Epithelial cell of esophagus (primary cell): ENCODE results near the gene OR13C9.
"Not testable (repeated sequence)": the region's sequence is repeated elsewhere in the genome, so short reads cannot be mapped to it uniquely, and the experiment has no call there.

Source experiments
- DNase-seq: peaks from one replicate; pipeline ENCODE4 v3.0.0; 2010; ENCODE audit warnings: low read depth
- H3K4me3 ChIP-seq: 2 replicates; pipeline ENCODE4 v1.5.1; 2011; ENCODE audit warnings: mild to moderate bottlenecking, low read length, control low read depth
- TF ChIP-seq, protein P1 (sequence below): IDR thresholded peaks from 2 replicates; pipeline ENCODE4 v1.5.1; 2011; ENCODE audit warnings: low read depth, mild to moderate bottlenecking, low read length, control low read depth, inconsistent platforms; ENCODE audit not compliant: insufficient read depth; ENCODE audit errors: missing control alignments

OR13C9 gene

GRCh38 chr9:104608336-104608735 is 9.7 kb downstream of the OR13C9 start:
- peak; percentile 2 for DNase-seq
- TF ChIP-seq, protein P1, sequence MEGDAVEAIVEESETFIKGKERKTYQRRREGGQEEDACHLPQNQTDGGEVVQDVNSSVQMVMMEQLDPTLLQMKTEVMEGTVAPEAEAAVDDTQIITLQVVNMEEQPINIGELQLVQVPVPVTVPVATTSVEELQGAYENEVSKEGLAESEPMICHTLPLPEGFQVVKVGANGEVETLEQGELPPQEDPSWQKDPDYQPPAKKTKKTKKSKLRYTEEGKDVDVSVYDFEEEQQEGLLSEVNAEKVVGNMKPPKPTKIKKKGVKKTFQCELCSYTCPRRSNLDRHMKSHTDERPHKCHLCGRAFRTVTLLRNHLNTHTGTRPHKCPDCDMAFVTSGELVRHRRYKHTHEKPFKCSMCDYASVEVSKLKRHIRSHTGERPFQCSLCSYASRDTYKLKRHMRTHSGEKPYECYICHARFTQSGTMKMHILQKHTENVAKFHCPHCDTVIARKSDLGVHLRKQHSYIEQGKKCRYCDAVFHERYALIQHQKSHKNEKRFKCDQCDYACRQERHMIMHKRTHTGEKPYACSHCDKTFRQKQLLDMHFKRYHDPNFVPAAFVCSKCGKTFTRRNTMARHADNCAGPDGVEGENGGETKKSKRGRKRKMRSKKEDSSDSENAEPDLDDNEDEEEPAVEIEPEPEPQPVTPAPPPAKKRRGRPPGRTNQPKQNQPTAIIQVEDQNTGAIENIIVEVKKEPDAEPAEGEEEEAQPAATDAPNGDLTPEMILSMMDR = peak; percentile 13
- no peak overlapping the region for H3K4me3 ChIP-seq

- no peak overlapping the region for H3K4me3 ChIP-seq
- peak; percentile 23 for DNase-seq
- TF ChIP-seq, protein P1 = no peak
Measured at GRCh38 chr9:104606152-104606551, 11.9 kb downstream of the OR13C9 start.

DNA sequence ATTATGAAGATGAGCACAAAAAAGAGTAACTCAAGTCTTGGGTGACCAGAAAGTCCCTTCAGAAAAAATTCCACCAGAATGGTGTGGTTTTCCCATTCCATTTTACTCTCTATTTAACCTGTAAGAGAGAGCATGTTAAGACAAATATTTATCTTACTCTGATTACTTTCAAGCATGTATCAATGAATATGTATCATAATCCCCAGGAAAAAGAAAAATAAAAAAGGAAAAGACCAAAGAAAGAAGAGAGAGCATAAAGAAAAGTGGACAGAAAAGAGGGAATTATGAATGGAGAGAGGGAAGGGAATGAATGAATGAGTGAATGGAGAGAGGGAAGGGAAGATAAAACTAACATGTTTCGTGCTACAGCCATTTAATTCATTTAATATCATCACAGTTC is 12.5 kb downstream of the OR13C9 start, which contains the start of gene OR13C2:
TSS of gene OR13C2 (minus strand) at position 101 of the 400 bp plus-strand sequence. CDS start at position 101, 0 bp downstream.
- H3K4me3 ChIP-seq, DNase-seq: not testable (repeated sequence)

DNA sequence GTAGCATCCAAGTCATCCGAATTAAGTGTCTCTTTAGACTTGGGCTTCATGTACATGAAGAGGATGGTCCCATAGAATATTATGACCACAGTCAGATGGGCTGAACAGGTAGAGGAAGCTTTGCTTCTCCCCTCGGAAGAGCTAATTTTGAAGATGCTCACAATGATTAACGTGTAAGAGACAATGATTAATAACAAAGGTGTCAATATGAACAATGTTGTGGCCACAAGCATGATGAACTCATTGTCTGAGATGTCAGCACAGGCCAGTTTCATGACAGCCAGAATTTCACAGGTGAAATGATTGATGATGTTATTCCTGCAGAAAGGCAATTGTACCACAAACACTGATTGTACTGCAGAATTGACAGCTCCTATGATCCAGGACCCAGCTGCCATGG is 13.2 kb downstream of the OR13C9 start:
- TF ChIP-seq, protein P1 = no peak
- no peak overlapping the region for H3K4me3 ChIP-seq
- DNase-seq = no peak

DNA sequence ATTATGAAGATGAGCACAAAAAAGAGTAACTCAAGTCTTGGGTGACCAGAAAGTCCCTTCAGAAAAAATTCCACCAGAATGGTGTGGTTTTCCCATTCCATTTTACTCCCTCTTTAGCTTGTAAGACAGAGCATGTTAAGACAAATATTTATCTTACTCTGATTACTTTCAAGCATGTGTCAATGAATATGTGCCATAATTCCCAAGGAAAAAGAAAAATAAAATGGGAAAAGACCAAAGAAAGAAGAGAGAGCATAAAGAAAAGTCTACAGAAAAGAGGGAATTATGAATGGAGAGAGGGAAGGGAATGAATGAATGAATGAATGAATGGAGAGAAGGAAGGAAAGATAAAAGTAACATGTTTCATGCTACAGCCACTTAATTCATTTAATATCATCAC is 18.7 kb downstream of the OR13C9 start, which contains the start of gene OR13C5:
TSS of gene OR13C5 (minus strand) at position 101 of the 400 bp plus-strand sequence. CDS start at position 101, 0 bp downstream.
- H3K4me3 ChIP-seq, DNase-seq: not testable (repeated sequence)

DNA sequence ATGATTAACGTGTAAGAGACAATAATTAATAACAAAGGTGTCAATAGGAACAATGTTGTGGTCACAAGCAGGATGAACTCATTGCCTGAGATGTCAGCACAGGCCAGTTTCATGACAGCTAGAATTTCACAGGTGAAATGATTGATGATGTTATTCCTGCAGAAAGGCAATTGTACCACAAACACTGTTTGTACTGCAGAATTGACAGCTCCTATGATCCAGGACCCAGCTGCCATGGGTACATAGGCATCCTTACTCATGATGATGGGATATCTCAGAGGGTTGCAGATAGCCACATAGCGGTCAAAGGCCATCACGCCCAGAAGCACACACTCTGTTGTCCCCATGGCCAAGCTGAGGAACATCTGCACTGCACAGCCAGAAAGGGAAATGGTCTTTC is 19.3 kb downstream of the OR13C9 start:
- H3K4me3 ChIP-seq, DNase-seq: not testable (repeated sequence)

DNA sequence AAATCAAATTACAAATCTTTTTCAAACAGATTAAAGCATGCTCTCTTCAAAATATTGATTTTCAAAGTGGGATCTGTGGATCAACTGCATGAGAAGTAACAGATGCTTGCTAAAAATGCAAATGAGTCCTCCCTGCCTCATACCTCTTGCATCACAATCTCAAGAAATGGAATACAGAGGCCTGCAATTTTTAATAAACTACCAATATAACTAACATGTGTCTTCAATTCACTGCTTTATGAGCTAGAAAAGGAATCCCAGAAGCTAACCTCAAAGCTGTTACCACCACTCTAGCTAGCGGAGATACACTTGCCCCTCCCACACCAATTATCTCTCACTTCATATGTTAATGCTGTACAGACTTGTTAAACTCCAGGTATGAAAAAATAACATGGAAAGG is 28.4 kb downstream of the OR13C9 start:
- H3K4me3 ChIP-seq = no peak overlapping the region
- DNase-seq = no peak
- TF ChIP-seq, protein P1 = no peak

DNA sequence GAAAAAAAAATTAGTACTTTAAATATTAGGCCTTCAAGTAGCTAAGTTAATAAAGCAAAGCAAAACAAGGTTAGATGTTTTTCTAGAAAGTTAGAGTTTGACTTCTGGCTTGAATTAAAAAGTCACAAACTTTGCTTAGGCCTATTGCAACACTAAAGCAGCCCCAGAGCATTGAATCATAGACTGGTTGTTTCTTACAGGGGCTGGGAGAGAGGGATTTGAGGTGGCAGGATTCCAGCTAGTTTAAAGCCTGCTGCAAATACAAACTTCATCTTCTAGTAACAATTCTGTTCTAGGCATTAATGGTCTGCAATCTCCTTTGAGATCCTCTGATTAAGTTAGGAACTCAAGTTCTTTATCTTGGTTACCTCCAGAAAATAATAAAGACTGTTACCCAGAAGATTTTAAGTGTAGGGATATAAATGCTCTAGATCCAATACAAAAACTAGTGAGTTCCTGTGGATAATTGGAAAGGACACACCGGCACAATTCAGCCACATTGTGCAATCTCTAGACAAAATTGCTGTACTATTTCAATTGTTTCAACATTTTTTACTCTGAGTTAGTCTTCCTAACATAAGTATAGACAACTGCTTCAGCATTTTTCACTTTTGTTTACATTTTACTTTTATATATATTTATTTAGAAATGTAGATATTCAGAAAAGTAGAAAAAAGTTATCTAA is 31.4 kb downstream of the OR13C9 start:
- DNase-seq = no peak
- no peak overlapping the region for H3K4me3 ChIP-seq
- TF ChIP-seq, protein P1 = no peak

DNA sequence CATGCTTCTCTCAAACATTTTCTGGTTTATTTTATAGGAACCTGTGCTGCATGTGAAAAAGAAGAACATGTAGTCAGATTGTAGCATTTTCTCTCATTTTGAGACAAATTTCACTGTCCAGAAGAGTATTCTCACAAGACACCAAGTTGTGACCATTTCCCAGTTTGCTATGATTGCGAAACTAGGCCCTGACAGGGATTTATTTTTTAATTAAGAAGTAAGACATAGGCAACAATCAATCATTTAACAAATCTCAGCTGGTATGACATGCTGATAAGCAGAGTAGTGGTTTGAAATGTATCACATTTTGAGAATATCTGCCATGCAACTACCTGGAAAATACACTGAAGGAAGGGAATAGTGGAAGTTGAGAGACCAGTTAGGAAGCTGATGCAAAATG is 37.4 kb downstream of the OR13C9 start:
- H3K4me3 ChIP-seq = no peak overlapping the region
- TF ChIP-seq, protein P1 = no peak
- no peak for DNase-seq
